Thoracic aorta (tissue), 2 donors: ENCODE measurements around the gene C11orf97. TPM values are rescaled to one million over a fixed set of nuclear protein-coding genes. Genes with fewer than 3 reads are reported as not detected.

Source experiments
- total RNA-seq, 2 donors: library from RNA; depleted of rRNA; stranded (reverse); fragments of >200 nt; gene quantifications; one replicate each; pipeline versions ENCODE4 v1.1.0 to v1.2.3, GENCODE V29; 2016

The C11orf97 gene
- total RNA-seq, 2 donors from 2014 or later = not detected

Other genes starting within 250 kb of the C11orf97 start
- gene IZUMO1R, start 207.9 kb upstream of the C11orf97 start, total RNA-seq = not detected
- under 1 TPM in 1 of 2 donors, not detected in 1; 0.27 TPM for gene GPR83, start 111.0 kb upstream of the C11orf97 start, total RNA-seq
- 10 to 100 TPM in 1 of 2 donors, 1 to 10 TPM in 1; 7.9 to 12.6 TPM for gene MRE11, start 18.6 kb upstream of the C11orf97 start, total RNA-seq
- gene ANKRD49, start 18.5 kb upstream of the C11orf97 start, total RNA-seq = 10 to 100 TPM; 18.8 to 20.8 TPM
- gene FUT4, start 31.5 kb downstream of the C11orf97 start, total RNA-seq = 10 to 100 TPM; 14.1 to 23.4 TPM
- gene PIWIL4, start 54.9 kb downstream of the C11orf97 start, total RNA-seq = 10 to 100 TPM; 11.5 to 13.5 TPM